ENCODE results near the gene STK38. TPM values are rescaled to one million over a fixed set of nuclear protein-coding genes. Genes with fewer than 3 reads are reported as not detected.
"Not testable (repeated sequence)": the region's sequence is repeated elsewhere in the genome, so short reads cannot be mapped to it uniquely, and the experiment has no call there.

The STK38 gene
- total RNA-seq, 1 donor from 2014 or later = 9.5 TPM

DNA sequence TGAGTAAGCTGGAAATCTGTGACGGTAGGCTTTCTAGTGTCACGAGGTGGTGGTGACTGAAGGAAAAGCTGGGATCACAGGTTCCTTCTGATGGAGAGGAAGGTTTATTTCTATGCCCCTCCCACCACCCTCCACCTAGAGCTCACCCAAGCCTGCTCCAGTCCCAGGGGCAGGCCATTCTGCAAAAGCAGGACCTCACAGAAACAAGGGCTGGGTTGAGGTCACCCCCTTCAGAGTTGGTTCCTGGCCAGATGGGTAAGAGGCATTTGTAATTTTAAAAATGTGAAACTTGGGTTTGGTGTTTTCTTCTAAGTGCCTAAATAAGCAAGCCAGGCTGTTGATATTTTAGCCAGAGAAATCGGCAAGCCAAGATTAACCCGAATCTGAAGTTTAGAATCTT, 57.9 kb downstream of the STK38 start:
- no peak for DNase-seq (ENCODE audit: low read depth in 2 of 2)

GRCh38 chr6:36488221-36488620, 59.1 kb downstream of the STK38 start:
- DNase-seq (ENCODE audit: low read depth in 2 of 2) = no peak

- DNase-seq (ENCODE audit: low read depth in 2 of 2) = peak in 1 of 2 donors; percentile 13
Measured at GRCh38 chr6:36487698-36488097, 59.6 kb downstream of the STK38 start.

DNA sequence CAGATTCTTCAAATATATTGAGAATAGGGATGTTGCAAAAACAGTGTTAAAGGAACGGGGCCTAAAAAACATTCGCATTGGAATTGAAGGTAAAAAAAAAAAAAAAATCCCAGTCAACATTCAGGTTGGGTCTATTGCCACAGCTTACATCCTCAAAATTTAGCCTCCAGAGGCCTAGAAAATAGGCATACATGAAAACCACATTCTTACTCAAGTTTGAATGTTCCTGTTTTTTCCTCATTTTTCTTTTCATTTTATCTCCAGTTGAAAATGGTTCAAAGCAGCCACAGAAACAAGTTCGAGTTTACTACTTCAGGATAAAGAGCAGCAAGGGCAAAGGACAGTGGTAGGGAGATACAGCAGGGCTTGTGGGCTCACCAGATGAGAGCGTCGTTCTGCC, 62.5 kb downstream of the STK38 start:
- no peak for DNase-seq (ENCODE audit: low read depth in 2 of 2)

DNA sequence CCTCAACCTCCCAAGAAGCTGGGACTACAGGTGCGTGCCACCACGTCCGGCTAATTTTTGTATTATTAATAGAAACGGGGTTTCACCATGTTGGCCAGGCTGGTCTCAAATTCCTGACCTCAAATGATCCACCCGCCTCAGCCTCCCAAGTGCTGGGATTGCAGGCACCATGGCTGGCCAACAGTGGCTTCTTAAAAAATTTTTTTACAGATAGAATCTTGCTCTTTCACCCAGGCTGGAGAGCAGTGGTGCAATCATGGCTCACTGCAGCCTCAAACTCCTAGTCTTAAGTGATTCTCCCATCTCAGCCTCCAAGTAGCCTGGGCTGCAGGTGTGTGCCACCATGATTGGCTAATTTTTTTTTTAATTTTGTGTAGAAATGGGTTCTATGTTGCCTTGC, 64.0 kb downstream of the STK38 start:
- DNase-seq (ENCODE audit: low read depth in 2 of 2) = not testable (repeated sequence)

- no peak for DNase-seq (ENCODE audit: low read depth in 2 of 2)
Measured at GRCh38 chr6:36479256-36479655, 68.0 kb downstream of the STK38 start.

GRCh38 chr6:36478051-36478526, 69.2 kb downstream of the STK38 start:
- DNase-seq (ENCODE audit: low read depth in 2 of 2) = no peak

DNA sequence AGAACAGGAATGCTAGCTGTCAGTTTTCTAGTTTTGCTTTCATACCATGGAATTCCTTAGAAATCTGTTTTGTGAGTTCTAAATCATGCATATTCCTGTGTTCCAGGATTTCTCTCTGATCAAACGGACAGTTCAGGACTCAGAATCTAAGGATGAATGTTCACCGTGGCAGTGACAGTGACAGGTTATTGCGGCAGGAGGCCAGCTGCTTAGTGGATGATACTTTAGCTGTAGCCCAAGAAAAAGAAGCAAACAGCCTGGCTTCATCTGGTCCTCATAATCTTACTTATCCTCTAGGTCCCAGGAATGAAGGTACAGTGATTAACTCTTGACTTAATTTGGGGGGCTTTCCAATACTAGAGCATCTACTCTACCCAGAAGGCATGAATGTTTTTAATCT, 77.3 kb downstream of the STK38 start:
- no peak for DNase-seq (ENCODE audit: low read depth in 2 of 2)

DNA sequence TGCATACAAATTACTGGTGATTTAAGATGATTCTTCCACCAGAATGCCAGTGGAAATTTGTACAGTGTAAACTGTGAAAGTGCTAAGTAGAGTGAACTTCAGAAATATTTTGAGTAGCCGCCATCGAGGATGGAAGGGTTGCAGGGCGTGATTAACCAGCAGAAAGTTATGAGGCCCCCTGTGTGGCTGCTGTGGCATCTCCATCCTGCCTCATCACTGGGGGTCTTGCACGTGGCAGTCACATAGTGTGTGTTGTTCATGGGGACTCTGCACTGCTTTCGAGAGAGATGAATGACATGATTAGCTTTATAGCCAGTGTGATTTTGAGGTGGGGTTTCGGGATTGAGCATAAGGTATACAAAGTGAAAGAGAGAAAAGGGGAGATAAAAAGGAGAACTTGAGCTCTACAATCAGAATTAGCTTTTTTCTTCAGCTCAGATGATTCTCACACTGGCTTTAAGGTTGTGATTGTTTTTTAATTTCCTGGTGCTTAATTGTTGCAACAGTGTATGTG, 78.1 kb downstream of the STK38 start:
- DNase-seq (ENCODE audit: low read depth in 2 of 2) = no peak

DNA sequence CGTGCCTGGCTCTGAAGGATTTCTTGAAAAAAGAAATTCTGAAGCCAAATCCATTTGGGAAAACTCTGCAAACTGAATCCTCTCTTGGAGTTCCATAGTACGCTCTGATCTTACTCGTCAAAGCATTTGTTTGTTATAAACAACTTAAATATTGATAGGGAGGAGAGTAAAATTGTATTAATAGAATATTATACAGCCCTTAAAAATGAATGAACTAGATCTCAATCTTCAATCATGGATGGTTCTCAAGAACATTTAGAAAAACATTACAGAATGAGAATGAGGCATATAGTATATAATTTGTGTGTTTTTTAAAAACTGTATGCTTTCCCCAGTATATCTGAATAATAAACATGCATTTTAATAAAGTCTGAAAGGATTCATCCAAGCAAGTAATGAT, 79.7 kb downstream of the STK38 start:
- DNase-seq (ENCODE audit: low read depth in 2 of 2) = no peak

GRCh38 chr6:36464233-36464632, 83.0 kb downstream of the STK38 start:
- DNase-seq (ENCODE audit: low read depth in 2 of 2) = no peak

DNA sequence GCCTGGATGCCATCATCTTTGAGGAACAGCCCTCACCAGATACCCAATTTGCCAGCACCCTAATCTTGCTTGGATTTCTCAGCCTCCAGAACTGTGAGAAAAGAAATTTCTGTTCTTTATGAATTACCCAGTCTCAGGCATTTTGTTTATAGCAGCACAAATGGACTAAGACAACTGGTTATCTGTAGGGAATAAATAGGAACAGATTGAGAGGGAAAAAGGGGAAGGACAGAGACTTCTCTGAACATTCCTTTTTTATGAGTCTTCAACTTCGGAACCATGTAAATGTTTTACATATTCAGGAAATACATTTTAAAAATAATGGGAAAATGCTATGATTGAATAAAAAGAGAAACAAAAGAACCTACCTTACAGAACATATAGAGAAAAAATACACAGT, 83.6 kb downstream of the STK38 start:
- DNase-seq (ENCODE audit: low read depth in 2 of 2) = no peak

DNA sequence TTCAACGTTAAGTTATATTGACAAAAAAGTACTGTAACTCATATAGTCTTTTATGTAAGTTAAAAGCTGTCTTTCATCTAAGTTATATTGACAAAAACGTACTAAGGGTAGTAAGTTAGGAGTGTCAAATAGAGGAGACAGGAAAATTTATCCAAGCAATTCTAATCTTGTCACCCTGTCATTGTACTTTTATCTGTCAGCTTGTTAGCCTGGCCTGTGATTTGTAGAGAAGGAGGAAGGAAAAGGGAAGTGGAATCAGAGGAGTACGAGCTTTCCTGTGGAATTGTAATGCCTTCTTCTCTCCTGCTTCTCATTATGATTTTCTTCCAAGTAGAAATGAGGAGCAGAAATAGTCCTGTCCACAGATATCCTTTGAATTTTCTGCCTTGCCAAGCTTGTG, 85.6 kb downstream of the STK38 start:
- DNase-seq (ENCODE audit: low read depth in 2 of 2) = peak in 1 of 2 donors; percentile 13

DNA sequence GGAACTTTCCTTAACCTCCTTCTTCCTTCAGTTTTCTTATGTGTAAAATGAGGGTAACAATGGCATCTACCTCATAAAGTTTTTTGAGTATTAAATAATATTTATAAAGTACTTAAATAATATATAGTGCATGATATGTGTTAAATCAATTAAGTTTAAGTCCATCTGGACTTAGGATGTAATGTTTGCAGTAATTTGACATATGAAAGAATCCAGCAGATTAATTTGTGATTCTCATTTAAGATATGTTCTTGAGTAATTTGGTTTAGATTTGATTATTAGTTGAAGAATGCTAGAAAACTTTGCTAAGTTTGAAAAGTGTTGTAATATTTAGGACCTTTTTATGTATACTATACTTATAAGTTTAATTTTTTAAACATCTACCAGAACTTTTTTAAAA, 86.4 kb downstream of the STK38 start:
- DNase-seq (ENCODE audit: low read depth in 2 of 2) = no peak

- DNase-seq (ENCODE audit: low read depth in 2 of 2) = peak in 1 of 2 donors; percentile 49
Measured at GRCh38 chr6:36459501-36459900, 87.8 kb downstream of the STK38 start.

- DNase-seq (ENCODE audit: low read depth in 2 of 2) = no peak
Measured at GRCh38 chr6:36455486-36456027, 91.7 kb downstream of the STK38 start.

- DNase-seq (ENCODE audit: low read depth in 2 of 2) = not testable (repeated sequence)
Measured at GRCh38 chr6:36452897-36453296, 94.4 kb downstream of the STK38 start.

DNA sequence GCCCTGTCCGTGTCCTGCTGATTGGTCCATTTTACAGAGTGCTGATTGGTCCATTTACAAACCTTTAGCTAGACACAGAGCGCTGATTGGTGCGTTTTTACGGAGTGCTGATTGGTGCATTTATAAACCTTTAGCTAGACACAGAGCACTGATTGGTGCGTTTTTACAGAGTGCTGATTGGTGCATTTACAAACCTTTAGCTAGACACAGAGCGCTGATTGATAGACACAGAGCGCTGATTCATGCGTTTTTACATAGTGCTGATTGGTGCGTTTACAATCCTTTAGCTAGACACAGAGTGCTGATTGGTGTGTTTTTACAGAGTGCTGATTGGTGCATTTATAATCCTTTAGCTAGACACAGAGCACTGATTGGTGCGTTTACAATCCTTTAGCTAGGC, 98.1 kb downstream of the STK38 start:
- DNase-seq (ENCODE audit: low read depth in 2 of 2) = not testable (repeated sequence)

DNA sequence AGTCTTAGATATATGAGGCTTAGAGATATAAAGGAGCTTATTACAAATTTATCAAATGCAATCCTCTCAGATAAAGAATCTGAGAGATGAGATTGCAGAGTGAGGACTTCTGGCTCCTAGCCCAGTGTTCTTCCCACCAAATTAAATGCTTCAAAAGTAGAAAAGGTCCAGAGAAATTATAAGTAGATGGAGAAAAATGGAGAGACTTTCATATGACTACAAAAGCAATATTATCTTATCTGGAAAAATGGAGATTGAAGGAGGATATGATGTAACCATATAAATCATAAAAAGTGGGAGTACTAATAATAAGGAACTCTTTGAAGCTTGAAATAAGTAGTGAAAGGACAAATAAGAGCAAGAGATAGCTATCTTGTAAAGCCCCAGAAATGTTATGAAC, 101.7 kb downstream of the STK38 start:
- no peak for DNase-seq (ENCODE audit: low read depth in 2 of 2)

- peak; percentile 55 to 66 for DNase-seq (ENCODE audit: low read depth in 2 of 2)
Measured at GRCh38 chr6:36444470-36444869, 102.8 kb downstream of the STK38 start.

Data from lung microvascular endothelial cell (primary cell).